ENCODE data around the gene RSPH10B2.
"Not testable (repeated sequence)": the region's sequence is repeated elsewhere in the genome, so short reads cannot be mapped to it uniquely, and the experiment has no call there.

RSPH10B2 gene

DNA sequence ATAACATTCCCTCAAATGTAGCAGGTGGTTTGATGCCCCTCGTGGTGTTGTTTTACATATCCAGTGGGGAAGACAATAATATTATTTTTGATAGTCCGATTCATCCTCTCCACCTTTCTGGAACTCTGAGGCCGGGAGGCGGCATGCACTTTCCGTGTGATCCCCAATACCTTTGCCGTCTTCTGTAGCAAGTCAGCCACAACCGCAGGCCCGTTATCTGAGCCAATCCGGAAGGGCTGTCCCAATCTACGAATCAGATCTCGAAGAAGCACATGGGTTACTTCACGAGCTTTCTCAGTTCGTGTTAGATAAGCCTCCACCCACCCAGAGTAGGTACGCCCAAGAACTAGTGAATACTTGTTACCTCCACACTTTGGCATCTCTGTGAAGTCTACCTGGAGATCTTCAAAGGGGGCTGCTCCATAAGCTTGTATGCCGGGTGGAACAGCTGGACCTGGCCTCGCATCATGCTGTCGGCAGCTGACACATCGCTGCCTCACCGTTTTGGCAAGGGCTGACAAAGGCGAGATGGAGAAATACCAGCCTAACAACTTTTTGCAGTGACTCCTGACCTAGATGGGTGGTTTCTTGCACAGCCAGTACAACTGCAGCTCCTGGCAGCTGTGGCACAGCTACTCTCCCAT, 88.5 kb downstream of the RSPH10B2 start:
- not testable (repeated sequence) for DNase-seq (ENCODE audit: low read depth in 2 of 2)

GRCh38 chr7:6843092-6843491, 89.2 kb downstream of the RSPH10B2 start:
- DNase-seq (ENCODE audit: low read depth in 2 of 2): not testable (repeated sequence)

- not testable (repeated sequence) for DNase-seq (ENCODE audit: low read depth in 2 of 2)
Observed at GRCh38 chr7:6843654-6844053, 89.8 kb downstream of the RSPH10B2 start.

- not testable (repeated sequence) for DNase-seq (ENCODE audit: low read depth in 2 of 2)
Observed at GRCh38 chr7:6845971-6846449, 92.1 kb downstream of the RSPH10B2 start.

DNA sequence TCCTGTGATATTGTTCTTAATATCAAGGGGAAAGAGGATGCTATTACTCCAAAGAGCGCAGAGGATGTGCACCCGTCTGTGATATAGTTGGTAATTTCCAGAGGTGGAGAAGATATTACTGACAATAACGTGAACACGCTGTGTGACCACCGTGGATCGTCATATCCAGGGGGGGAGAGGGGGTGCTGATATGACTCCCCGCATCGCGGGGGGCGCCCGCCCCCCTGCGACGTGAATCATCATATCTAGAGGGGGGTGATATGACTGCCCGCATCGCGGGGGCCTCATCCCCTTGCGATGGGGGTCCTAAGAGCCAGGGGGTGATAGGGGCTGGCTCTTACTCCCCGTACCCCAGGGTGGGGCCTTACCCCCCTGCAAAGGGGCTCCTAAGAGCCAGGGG, 93.8 kb downstream of the RSPH10B2 start:
- not testable (repeated sequence) for DNase-seq (ENCODE audit: low read depth in 2 of 2)
